Measurements from ENCODE around the gene EEA1. TPM values are rescaled to one million over a fixed set of nuclear protein-coding genes. Genes with fewer than 3 reads are reported as not detected.
"Not testable (repeated sequence)": the region's sequence is repeated elsewhere in the genome, so short reads cannot be mapped to it uniquely, and the experiment has no call there.

Gene EEA1
- polyA plus RNA-seq, 1 donor from 2014 or later: 5.6 TPM

GRCh38 chr12:92756898-92757596 lies 172.0 kb downstream of the EEA1 start:
- Histone ChIP-seq H3K27me3 (ENCODE audit: insufficient read depth, low read depth, low read length) (no peaks in the 10 kb centered on the region), H3K9me2 (ENCODE audit: insufficient read depth, low read length) (no peaks in the 10 kb centered on the region), H3F3A (ENCODE audit: insufficient read depth, low read length, poor library complexity, severe bottlenecking) (no peaks in the 10 kb centered on the region), H3K36me3 (ENCODE audit: insufficient read depth, low read length) (no peaks in the 10 kb centered on the region), H3K4me2 (ENCODE audit: low read length) (no peak overlapping the region), H2AFZ (ENCODE audit: low read depth, low read length) (no peak overlapping the region), H3K9me3 (ENCODE audit: low read length) (no peaks in the 10 kb centered on the region), H3K27ac (ENCODE audit: low read length) (no peak overlapping the region), H3K4me3 (ENCODE audit: low read length) (no peak overlapping the region), H4K20me1 (ENCODE audit: insufficient read depth) (no peaks in the 10 kb centered on the region), H3K9ac (ENCODE audit: low read length) (no peak overlapping the region), H3K79me2 (replicated peaks; ENCODE audit: insufficient read depth, low read length) (no peaks in the 10 kb centered on the region)
- TF ChIP-seq, protein P1, sequence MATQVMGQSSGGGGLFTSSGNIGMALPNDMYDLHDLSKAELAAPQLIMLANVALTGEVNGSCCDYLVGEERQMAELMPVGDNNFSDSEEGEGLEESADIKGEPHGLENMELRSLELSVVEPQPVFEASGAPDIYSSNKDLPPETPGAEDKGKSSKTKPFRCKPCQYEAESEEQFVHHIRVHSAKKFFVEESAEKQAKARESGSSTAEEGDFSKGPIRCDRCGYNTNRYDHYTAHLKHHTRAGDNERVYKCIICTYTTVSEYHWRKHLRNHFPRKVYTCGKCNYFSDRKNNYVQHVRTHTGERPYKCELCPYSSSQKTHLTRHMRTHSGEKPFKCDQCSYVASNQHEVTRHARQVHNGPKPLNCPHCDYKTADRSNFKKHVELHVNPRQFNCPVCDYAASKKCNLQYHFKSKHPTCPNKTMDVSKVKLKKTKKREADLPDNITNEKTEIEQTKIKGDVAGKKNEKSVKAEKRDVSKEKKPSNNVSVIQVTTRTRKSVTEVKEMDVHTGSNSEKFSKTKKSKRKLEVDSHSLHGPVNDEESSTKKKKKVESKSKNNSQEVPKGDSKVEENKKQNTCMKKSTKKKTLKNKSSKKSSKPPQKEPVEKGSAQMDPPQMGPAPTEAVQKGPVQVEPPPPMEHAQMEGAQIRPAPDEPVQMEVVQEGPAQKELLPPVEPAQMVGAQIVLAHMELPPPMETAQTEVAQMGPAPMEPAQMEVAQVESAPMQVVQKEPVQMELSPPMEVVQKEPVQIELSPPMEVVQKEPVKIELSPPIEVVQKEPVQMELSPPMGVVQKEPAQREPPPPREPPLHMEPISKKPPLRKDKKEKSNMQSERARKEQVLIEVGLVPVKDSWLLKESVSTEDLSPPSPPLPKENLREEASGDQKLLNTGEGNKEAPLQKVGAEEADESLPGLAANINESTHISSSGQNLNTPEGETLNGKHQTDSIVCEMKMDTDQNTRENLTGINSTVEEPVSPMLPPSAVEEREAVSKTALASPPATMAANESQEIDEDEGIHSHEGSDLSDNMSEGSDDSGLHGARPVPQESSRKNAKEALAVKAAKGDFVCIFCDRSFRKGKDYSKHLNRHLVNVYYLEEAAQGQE (IDR thresholded peaks at IDR 0.05; ENCODE audit: borderline replicate concordance): no peak
- TF ChIP-seq MXI1 (conservative IDR thresholded peaks at IDR 0.05; ENCODE audit: poor library complexity, severe bottlenecking): no peak
- no peak for TF ChIP-seq TAF1 (IDR thresholded peaks at IDR 0.05; ENCODE audit: low read depth)
- TF ChIP-seq, protein P2, sequence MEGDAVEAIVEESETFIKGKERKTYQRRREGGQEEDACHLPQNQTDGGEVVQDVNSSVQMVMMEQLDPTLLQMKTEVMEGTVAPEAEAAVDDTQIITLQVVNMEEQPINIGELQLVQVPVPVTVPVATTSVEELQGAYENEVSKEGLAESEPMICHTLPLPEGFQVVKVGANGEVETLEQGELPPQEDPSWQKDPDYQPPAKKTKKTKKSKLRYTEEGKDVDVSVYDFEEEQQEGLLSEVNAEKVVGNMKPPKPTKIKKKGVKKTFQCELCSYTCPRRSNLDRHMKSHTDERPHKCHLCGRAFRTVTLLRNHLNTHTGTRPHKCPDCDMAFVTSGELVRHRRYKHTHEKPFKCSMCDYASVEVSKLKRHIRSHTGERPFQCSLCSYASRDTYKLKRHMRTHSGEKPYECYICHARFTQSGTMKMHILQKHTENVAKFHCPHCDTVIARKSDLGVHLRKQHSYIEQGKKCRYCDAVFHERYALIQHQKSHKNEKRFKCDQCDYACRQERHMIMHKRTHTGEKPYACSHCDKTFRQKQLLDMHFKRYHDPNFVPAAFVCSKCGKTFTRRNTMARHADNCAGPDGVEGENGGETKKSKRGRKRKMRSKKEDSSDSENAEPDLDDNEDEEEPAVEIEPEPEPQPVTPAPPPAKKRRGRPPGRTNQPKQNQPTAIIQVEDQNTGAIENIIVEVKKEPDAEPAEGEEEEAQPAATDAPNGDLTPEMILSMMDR (IDR thresholded peaks at IDR 0.05; ENCODE audit: poor library complexity, severe bottlenecking): no peak
- TF ChIP-seq RAD21 (conservative IDR thresholded peaks at IDR 0.05): no peak
- no peak for TF ChIP-seq POLR2AphosphoS5 (IDR thresholded peaks at IDR 0.05)
- no peak for TF ChIP-seq SMC3 (conservative IDR thresholded peaks at IDR 0.05; ENCODE audit: poor library complexity)
- no peak for TF ChIP-seq EP300 (conservative IDR thresholded peaks at IDR 0.05; ENCODE audit: poor library complexity, severe bottlenecking)
- TF ChIP-seq EZH2 (IDR thresholded peaks at IDR 0.05; ENCODE audit: borderline replicate concordance, insufficient read depth, low read length, poor library complexity, severe bottlenecking): no peak

- TF ChIP-seq, protein P2 (IDR thresholded peaks at IDR 0.05; ENCODE audit: poor library complexity, severe bottlenecking): no peak
- TF ChIP-seq, protein P1 (IDR thresholded peaks at IDR 0.05; ENCODE audit: borderline replicate concordance): no peak
- no peak for TF ChIP-seq MXI1 (conservative IDR thresholded peaks at IDR 0.05; ENCODE audit: poor library complexity, severe bottlenecking)
- no peak for TF ChIP-seq POLR2AphosphoS5 (IDR thresholded peaks at IDR 0.05)
- Histone ChIP-seq H4K20me1 (ENCODE audit: insufficient read depth) (no peaks in the 10 kb centered on the region), H3K9ac (ENCODE audit: low read length) (no peak overlapping the region), H3K27me3 (ENCODE audit: insufficient read depth, low read depth, low read length) (no peaks in the 10 kb centered on the region), H3K9me2 (ENCODE audit: insufficient read depth, low read length) (no peaks in the 10 kb centered on the region), H3K4me2 (ENCODE audit: low read length) (no peak overlapping the region), H2AFZ (ENCODE audit: low read depth, low read length) (no peak overlapping the region), H3K79me2 (replicated peaks; ENCODE audit: insufficient read depth, low read length) (no peaks in the 10 kb centered on the region), H3F3A (ENCODE audit: insufficient read depth, low read length, poor library complexity, severe bottlenecking) (no peaks in the 10 kb centered on the region), H3K4me3 (ENCODE audit: low read length) (no peak overlapping the region), H3K36me3 (ENCODE audit: insufficient read depth, low read length) (no peaks in the 10 kb centered on the region), H3K27ac (ENCODE audit: low read length) (no peak overlapping the region), H3K9me3 (ENCODE audit: low read length) (no peaks in the 10 kb centered on the region)
These were observed 174.9 kb downstream of the EEA1 start for GRCh38 chr12:92753976-92754885.

- H3K36me3 ChIP-seq (ENCODE audit: insufficient read depth, low read length); H3F3A ChIP-seq (ENCODE audit: insufficient read depth, low read length, poor library complexity, severe bottlenecking); H3K27ac ChIP-seq (ENCODE audit: low read length); H3K9me3 ChIP-seq (ENCODE audit: low read length); H3K9me2 ChIP-seq (ENCODE audit: insufficient read depth, low read length); H3K9ac ChIP-seq (ENCODE audit: low read length); H3K4me2 ChIP-seq (ENCODE audit: low read length); H3K27me3 ChIP-seq (ENCODE audit: insufficient read depth, low read depth, low read length); H4K20me1 ChIP-seq (ENCODE audit: insufficient read depth); H2AFZ ChIP-seq (ENCODE audit: low read depth, low read length); H3K4me3 ChIP-seq (ENCODE audit: low read length); H3K79me2 ChIP-seq (replicated peaks; ENCODE audit: insufficient read depth, low read length): not testable (repeated sequence)
These were observed 179.4 kb downstream of the EEA1 start for GRCh38 chr12:92749691-92750090.

All from neural cell (in vitro differentiated cells).